ENCODE data around the gene FAU.

The FAU gene

DNA sequence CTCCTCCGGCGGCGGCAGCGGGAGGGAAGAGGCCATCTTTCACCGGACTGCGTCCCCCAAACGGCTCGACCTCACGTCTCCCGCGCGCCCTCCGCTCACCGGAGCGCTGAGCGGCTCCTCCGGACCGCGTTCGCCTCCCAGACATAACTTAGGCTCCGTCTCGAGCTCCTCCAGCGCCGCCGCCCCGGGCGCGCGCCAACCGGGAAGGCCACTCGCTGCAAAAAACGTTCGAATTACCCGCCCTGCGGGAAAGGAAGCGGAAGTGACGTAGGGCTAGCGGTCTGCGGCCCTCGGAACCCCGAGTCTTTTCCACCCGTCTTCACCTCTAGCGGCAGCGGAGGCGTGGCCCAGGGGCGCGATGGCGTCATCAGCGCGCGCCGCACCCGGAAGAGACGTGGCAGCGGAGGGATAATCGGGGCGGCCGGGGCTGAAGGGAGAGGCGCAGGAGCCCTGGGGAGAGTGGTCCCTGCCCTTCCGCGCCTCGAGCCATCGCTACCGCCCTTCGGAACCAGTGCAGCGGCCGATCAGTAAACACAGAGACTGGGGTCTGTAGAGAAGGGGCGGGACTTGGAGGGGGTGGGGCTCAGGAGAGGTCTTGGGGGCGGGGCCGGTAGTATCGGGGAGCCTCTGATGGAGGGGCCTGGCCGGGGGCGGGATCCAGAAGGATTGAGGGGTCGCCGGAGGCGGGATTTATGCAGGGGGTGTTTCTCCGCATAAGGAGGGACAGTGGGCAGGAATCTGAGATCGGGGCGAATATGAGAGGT, 37.9 kb downstream of the FAU start, which contains the start of the genes CDCA5 and ZFPL1:
CDCA5 (minus strand) TSS at position 207 of the 764 bp plus-strand sequence; CDS start at position 145, 62 bp downstream.
ZFPL1 (plus strand) TSS at position 389 of the 764 bp plus-strand sequence. CDS start 477 bp downstream, outside the sequence.
- DNase-seq (ENCODE audit: low read depth in 2 of 2, low spot score in 1 of 2) = peak; percentile 93 to 96

DNA sequence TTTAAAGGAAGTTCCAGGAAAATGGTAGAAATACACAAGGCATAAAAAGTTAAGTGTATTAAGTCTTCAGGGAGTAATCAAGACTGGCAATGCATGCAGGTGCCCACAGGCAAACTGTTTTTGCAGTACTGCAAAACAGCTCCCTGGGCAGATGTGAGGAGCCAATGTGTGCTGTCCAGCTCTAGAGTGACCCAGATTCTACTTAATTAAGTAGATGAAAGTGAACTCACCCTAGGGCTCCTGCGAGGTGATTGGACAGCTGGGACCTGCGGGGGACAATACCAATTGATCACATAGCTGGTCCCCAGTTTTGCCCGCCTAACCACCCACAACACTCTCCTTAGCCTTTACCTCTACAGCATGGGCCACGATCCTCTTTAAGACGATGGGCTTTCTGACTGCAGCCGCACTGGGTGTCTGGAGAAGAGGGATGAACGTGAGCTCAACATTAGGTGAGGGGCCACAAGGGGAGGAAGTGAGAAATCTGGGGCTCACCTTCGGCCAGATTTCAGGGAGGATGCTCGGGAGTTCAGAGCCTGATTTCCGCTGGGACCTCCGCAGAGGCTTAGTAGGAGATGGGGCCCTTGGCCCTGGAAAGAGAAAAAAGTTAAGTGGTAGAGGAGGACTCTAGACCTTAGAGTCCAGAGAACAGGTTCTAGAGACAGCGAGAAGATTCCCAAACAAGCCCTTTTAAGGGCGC, 38.6 kb downstream of the FAU start:
- no peak for DNase-seq (ENCODE audit: low read depth in 2 of 2, low spot score in 1 of 2)

DNA sequence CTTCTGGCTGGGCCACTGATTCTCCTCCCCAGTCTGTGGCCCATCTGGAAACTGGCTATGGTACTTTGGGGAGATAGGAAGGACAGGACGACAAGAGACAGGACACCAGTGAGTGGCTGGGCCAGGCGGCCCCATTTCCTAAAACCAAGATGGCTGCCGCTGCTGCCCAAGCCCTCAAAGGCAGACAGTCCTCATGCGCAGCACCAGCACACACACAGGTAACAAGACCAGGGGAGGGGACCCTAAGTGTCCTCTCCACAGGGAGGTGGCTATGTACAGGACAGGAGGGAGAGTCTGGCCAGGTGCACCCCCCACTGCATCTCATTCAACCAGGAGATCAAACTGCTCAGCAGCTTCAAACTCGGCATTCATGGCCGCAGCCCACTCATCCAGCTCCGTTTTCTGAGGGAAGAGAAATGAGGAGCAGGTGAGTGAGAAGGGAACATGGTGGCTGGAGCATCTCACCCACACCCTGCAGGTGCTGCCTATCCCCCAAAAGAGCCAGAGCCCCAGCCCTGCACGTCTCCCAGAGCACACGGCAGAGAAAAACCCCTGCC, 43.1 kb downstream of the FAU start:
- no peak for DNase-seq (ENCODE audit: low read depth in 2 of 2, low spot score in 1 of 2)

DNA sequence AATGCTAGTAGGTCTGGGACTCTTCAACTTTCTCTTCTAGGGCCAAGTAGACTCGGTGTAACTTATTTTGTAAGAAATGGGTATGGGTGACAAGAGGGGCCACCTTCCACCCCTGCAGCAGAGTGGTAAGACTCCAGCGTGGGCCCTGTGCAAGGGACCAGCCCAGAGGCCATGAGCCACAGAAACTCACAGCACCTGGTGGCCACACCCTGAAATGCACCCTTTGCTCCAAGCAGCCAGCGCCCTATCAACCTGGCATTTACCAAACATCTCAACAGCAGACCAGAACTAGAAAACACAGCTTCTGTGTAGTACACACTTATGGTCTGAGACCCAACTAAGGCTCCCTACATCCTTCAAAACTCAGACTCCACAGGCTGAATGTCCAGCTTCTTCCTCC, 43.8 kb downstream of the FAU start:
- DNase-seq (ENCODE audit: low read depth in 2 of 2, low spot score in 1 of 2) = peak; percentile 34 to 49

DNA sequence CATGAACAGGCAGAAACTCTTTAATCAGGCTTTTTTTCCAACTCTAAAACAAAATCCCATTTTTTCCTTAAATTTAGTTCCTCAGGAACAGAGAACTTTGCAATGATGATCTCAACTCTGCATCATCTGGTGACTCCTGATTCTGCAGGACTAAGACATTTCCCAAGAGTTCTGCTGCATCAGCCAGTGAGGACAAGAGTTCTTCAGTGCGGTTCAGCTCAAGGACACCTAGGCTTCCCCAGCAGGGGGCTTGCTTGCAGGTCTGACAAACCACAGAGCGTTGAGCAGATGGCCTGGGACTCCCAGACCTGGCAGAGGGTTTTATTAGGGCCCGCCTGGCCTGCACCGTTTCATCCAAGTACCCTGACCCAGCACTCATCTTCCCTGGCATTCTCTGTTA, 44.5 kb downstream of the FAU start:
- no peak for DNase-seq (ENCODE audit: low read depth in 2 of 2, low spot score in 1 of 2)

DNA sequence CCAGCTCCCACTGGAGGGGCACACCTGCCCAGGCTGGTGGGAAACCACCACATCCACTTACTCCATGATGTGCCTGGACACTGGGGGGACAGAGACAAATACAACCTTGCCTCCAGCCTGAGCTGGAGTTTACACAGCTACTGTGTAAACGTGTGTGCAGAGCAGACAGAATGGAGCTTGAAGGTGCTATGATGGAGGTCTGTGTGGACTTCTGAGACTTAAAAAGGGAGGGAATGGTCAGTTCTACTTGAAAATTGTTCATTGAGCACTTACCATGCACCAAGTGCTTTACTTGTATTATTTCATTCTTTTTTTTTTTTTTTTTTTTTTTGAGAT, 49.3 kb downstream of the FAU start:
- DNase-seq (ENCODE audit: low read depth in 2 of 2, low spot score in 1 of 2) = no peak

DNA sequence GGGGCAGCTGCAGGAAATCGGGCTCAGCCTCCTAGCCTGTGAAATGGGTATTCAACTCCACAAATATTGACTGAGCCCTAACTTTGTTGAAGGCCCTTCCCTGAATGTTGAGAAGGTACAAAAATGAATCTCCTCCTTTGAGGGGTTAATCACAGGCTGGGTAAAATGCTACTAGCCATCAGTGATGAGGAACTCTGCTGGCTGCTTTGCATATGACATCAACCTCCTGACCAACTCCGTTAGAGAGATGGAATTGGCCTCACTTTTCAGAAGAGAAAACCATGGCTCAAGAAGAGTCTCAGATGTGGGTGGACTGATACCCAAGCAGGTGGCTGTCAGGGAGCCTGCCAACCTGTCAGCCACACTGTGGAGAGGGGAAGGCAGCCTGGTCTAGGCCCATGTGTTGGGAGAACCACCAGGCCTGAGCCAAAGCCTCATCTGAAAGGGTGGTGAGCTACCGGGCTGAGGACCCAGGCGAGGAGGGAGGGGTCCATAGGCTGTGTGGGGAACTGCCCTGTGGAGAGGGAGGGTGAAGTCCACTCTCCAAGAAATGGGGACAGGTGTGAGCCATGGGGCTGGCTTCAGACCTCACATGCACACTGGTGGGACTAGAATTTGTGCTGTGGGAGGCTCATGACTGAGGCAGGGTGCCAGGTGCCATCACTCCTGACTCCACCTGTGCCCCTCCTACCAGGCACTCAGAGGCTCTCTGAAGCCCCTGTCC, 49.9 kb downstream of the FAU start:
- no peak for DNase-seq (ENCODE audit: low read depth in 2 of 2, low spot score in 1 of 2)

All from stimulated activated CD8-positive, alpha-beta memory T cell treated with anti-CD3 and anti-CD28 coated beads, Interleukin-4, amount 100 ng/mL, for 4 hours (primary cell).